ENCODE measurements around the gene RASD1. TPM values are rescaled to one million over a fixed set of nuclear protein-coding genes. Genes with fewer than 3 reads are reported as not detected.
A peak's percentile ranks its signal among the peaks of the same experiment; 100 is the strongest.

The RASD1 gene
- total RNA-seq, 1 experiment from 2014 or later, result not detected

DNA sequence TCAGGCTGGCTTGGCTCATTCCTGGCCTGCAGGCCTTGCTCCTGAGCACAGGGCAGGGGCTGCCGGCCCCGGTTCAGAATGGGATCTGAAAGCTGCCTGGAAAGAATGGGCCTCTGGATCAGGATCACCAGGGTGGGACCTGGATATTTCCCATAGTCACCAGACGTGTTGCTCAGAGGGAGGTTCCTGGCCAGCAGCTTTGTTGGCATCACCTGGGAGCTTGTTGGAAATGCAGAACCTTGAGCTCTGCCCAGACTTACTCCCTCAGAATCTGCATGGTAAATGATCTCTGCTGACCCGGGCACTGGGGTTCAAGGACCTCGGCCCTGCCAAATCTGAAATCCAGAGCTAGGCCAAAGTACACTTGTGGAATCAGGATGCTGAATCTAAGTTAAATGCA lies 48.9 kb downstream of the RASD1 start:
- TF ChIP-seq CTCF (IDR thresholded peaks at IDR 0.05; ENCODE audit: unreplicated experiment), result no peak
- no TSS peak for BruUV-seq (replicated peaks)

GRCh38 chr17:17446666-17447155 lies 49.5 kb downstream of the RASD1 start:
- DNase-seq, result no peak
- Mint-ChIP-seq H3K4me3 (ENCODE audit: low read depth, unreplicated experiment) (no peak overlapping the region), H3K27me3 (ENCODE audit: unreplicated experiment) (peaks cover 49% of the 10 kb centered on the region), H3K36me3 (ENCODE audit: insufficient read depth, unreplicated experiment) (peaks cover 11% of the 10 kb centered on the region), H3K27ac (ENCODE audit: unreplicated experiment) (peak overlapping the region; percentile 61), H3K4me1 (ENCODE audit: low read depth, unreplicated experiment) (peaks cover 23% of the 10 kb centered on the region), H3K9me3 (ENCODE audit: low read depth, unreplicated experiment) (no peaks in the 10 kb centered on the region)
- BruUV-seq (replicated peaks), result no TSS peak
- CTCF ChIA-PET, result interaction anchor here (1.3 kb wide), 1 partner anchor 12 kb away, joined by 5 read pairs; no protein-coding TSS in a partner anchor
- intact Hi-C loops (cut with micrococcal nuclease; ENCODE audit: unreplicated experiment), result no loop called here
- no peak for TF ChIP-seq CTCF (IDR thresholded peaks at IDR 0.05; ENCODE audit: unreplicated experiment)

More for the DNA sequence above, 48.9 kb downstream of the RASD1 start:
- intact Hi-C loops (cut with micrococcal nuclease; ENCODE audit: unreplicated experiment), result no loop called here
- CTCF ChIA-PET, result no interaction called here
- Mint-ChIP-seq H3K4me1 (ENCODE audit: low read depth, unreplicated experiment) (peaks cover 23% of the 10 kb centered on the region), H3K36me3 (ENCODE audit: insufficient read depth, unreplicated experiment) (peaks cover 11% of the 10 kb centered on the region), H3K27me3 (ENCODE audit: unreplicated experiment) (peaks cover 49% of the 10 kb centered on the region), H3K9me3 (ENCODE audit: low read depth, unreplicated experiment) (no peaks in the 10 kb centered on the region), H3K4me3 (ENCODE audit: low read depth, unreplicated experiment) (no peak overlapping the region), H3K27ac (ENCODE audit: unreplicated experiment) (no peak overlapping the region)
- no peak for DNase-seq

DNA sequence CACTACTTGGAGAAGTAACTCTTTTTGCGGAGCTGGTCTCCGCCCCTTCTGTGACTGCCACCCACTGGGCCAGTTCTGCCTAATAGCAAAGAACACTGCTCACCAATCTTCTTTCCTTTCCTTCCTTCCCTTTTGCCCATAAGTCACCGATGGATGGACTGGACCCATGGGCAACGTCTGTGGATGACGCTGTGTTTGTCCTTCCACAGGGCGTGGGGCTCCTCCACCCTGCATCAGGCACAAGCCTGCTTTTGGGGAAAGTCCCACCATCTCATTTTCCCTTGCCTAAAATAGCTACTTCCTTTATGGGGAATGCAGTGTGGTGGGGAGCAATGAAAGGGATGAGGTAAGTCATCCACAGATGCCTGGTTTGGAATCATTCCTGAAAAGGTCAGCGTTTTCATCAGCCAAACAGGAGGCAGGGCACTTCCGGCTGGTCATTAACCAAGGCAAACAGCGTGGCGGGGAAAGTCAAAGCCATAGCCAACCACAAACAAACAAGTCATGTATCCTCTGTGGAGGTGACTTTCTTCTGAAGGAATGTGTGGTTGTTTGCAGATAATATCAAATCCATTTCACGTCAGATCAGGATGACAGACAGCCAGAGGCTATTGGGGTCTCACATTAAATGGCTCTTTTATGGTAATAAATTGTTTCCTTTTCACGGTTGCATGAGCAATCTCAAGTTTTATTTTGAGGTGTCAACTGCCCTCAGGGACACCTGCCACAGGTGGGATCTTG lies 50.1 kb downstream of the RASD1 start:
- H3K4me1 Mint-ChIP-seq (ENCODE audit: low read depth, unreplicated experiment), result peaks cover 23% of the 10 kb centered on the region
- peaks cover 11% of the 10 kb centered on the region for H3K36me3 Mint-ChIP-seq (ENCODE audit: insufficient read depth, unreplicated experiment)
- DNase-seq, result peak; percentile 74
- H3K27ac Mint-ChIP-seq (ENCODE audit: unreplicated experiment), result peak overlapping the region; percentile 61
- H3K4me3 Mint-ChIP-seq (ENCODE audit: low read depth, unreplicated experiment), result no peak overlapping the region
- BruUV-seq (replicated peaks), result no TSS peak
- intact Hi-C loops (cut with micrococcal nuclease; ENCODE audit: unreplicated experiment), result no loop called here
- H3K9me3 Mint-ChIP-seq (ENCODE audit: low read depth, unreplicated experiment), result no peaks in the 10 kb centered on the region
- TF ChIP-seq CTCF (IDR thresholded peaks at IDR 0.05; ENCODE audit: unreplicated experiment), result no peak
- H3K27me3 Mint-ChIP-seq (ENCODE audit: unreplicated experiment), result peaks cover 48% of the 10 kb centered on the region
- CTCF ChIA-PET, result interaction anchor here (0.8 to 1.3 kb wide), 2 partner anchors 11 to 51 kb away, joined by 4 to 5 read pairs; no protein-coding TSS in a partner anchor

DNA sequence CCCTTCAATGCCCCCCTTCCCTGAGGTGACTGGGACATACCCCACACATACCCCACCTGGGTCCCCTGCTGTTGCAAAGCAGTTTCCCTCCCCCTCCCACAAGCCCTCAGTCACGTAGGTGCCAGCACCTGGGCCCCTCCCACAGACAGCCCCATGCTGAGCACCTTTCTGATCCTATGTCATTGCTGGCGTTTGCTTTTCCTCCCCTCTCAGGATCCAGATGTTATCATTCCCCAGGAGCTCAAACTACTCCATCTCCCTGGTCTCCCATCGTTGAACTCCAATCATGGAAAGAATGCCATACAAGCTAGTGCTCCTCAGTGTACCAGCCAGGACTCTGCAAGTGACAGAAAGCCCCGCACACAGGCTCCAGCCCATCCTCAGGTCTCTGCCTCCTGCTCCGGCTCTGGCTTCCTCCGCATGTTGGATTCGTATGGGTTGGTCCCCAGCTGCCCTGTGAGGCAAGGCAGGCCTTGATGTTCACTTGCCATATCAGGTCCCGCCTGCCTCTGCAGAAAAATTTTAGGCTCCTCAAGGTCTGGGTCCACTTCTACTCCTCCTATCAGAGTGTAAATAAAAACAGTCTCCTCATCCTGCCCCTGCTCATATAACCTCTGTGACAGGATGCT lies 50.8 kb downstream of the RASD1 start:
- intact Hi-C loops (cut with micrococcal nuclease; ENCODE audit: unreplicated experiment), result no loop called here
- CTCF ChIA-PET, result interaction anchor here (0.8 to 1.3 kb wide), 2 partner anchors 11 to 51 kb away, joined by 4 to 5 read pairs; no protein-coding TSS in a partner anchor
- Mint-ChIP-seq H3K4me3 (ENCODE audit: low read depth, unreplicated experiment) (no peak overlapping the region), H3K36me3 (ENCODE audit: insufficient read depth, unreplicated experiment) (peaks cover 11% of the 10 kb centered on the region), H3K4me1 (ENCODE audit: low read depth, unreplicated experiment) (peaks cover 23% of the 10 kb centered on the region), H3K27ac (ENCODE audit: unreplicated experiment) (peak overlapping the region; percentile 61), H3K9me3 (ENCODE audit: low read depth, unreplicated experiment) (no peaks in the 10 kb centered on the region), H3K27me3 (ENCODE audit: unreplicated experiment) (peaks cover 41% of the 10 kb centered on the region)
- no peak for DNase-seq
- BruUV-seq (replicated peaks), result TSS peak; percentile 95
- TF ChIP-seq CTCF (IDR thresholded peaks at IDR 0.05; ENCODE audit: unreplicated experiment), result no peak

Other genes with a start within 250 kb of the RASD1 start
- gene COPS3, start 215.1 kb downstream of the RASD1 start, total RNA-seq (2022), result 40.2 and 50.7 TPM in 2 replicates
- gene NT5M, start 193.0 kb downstream of the RASD1 start, total RNA-seq (2022), result 1.0 and 1.2 TPM in 2 replicates
- 12.3 and 12.7 TPM in 2 replicates for gene MED9, start 19.4 kb downstream of the RASD1 start, total RNA-seq (2022)
- gene PEMT, start 95.3 kb upstream of the RASD1 start, total RNA-seq (2022), result 20.2 and 25.6 TPM in 2 replicates
- 38.0 and 43.4 TPM in 2 replicates for gene RAI1, start 185.1 kb upstream of the RASD1 start, total RNA-seq (2022)

All from Calu3 (cell line).